Esophagus muscularis mucosa (tissue), 4 donors: ENCODE measurements around the gene CYP27B1. TPM values are rescaled to one million over a fixed set of nuclear protein-coding genes. Genes with fewer than 3 reads are reported as not detected.

ENCODE experiments used
- DNase-seq: peaks from one replicate; pipeline ENCODE4 v3.0.0-alpha.2; 2017; ENCODE audit errors: extremely low spot score
- H3K27ac ChIP-seq, 4 donors: fragments of 200-600 bp; sonication (generic); replicated peaks in 1 of 4; 1 replicate in 3 of 4; 2 replicates in 1 of 4; pipeline ENCODE4 v1.5.1; 2016 to 2019; ENCODE audit warnings: mild to moderate bottlenecking in 1 of 4
- H3K27me3 ChIP-seq, 4 donors: fragments of 200-600 bp; sonication (generic); one replicate each; pipeline versions ENCODE4 v1.5.1 to v1.6.0; 2016 to 2019
- H3K36me3 ChIP-seq, 4 donors: fragments of 200-600 bp; sonication (generic); one replicate each; pipeline ENCODE4 v1.5.1; 2016 to 2019
- H3K4me1 ChIP-seq, 4 donors: fragments of 200-600 bp; sonication (generic); one replicate each; pipeline ENCODE4 v1.5.1; 2016 to 2019
- H3K4me3 ChIP-seq, 4 donors: fragments of 200-600 bp; sonication (generic); 1 replicate in 2 of 4; 2 replicates in 2 of 4; pipeline ENCODE4 v1.5.1; 2016 to 2019; ENCODE audit warnings: mild to moderate bottlenecking in 4 of 4, moderate library complexity in 1 of 4
- H3K9me3 ChIP-seq, 4 donors: fragments of 200-600 bp; sonication (generic); 1 replicate in 3 of 4; 2 replicates in 1 of 4; pipeline ENCODE4 v1.5.1; 2016 to 2019
- CTCF ChIP-seq, 3 experiments: fragments of 200-600 bp in 2 of 3; fragments of 450-650 bp in 1 of 3; sonication (generic) in 2 of 3; IDR thresholded peaks; one replicate each; pipeline ENCODE4 v1.5.1; 2017 to 2019; ENCODE audit warnings: antibody characterized with exemption in 3 of 3, mild to moderate bottlenecking in 2 of 3, moderate library complexity in 1 of 3
- EP300 ChIP-seq: sonication (generic); formaldehyde crosslinking; IDR thresholded peaks from one replicate; pipeline ENCODE4 v1.6.1; 2017; ENCODE audit warnings: antibody characterized with exemption
- POLR2A ChIP-seq: fragments of 450-650 bp; IDR thresholded peaks from one replicate; pipeline ENCODE4 v1.6.1; 2017; ENCODE audit warnings: antibody characterized with exemption, moderate library complexity, mild to moderate bottlenecking, low read depth
- POLR2AphosphoS5 ChIP-seq, 2 donors: sonication (generic); formaldehyde crosslinking; IDR thresholded peaks; one replicate each; pipeline ENCODE4 v1.6.1; 2017; ENCODE audit warnings: antibody characterized with exemption in 2 of 2
- WGBS: methylation state at CpG from one replicate; pipeline ENCODE4 v1.1.5; 2018; 5-methylcytosine and 5-hydroxymethylcytosine counted together
- intact Hi-C: fragments of 100-400 bp; cut with DNase I; formaldehyde crosslinking; loops from one replicate; pipeline ENCODE4 v1.15.1; 2023
- total RNA-seq, 4 donors: library from RNA; depleted of rRNA; stranded (reverse); fragments of >200 nt; gene quantifications; one replicate each; pipeline versions ENCODE4 v1.1.0 to v1.2.1, GENCODE V29; 2016

The CYP27B1 gene
- total RNA-seq, 4 donors from 2014 or later: 0.32 to 0.66 TPM; not detected in 2

- TF ChIP-seq EP300: no peak
- TF ChIP-seq POLR2AphosphoS5 (IDR thresholded peaks at IDR 0.05): no peak
- TF ChIP-seq CTCF (IDR thresholded peaks at IDR 0.05): no peak
- TF ChIP-seq POLR2A: no peak
- Histone ChIP-seq H3K4me3 (no peak overlapping the region), H3K4me1 (peaks cover 14 to 29% (median 20%) of the 10 kb centered on the region in 4 donors), H3K27ac (peak overlapping the region in 1 of 4 donors; percentile 74), H3K27me3 (no peaks in the 10 kb centered on the region), H3K36me3 (peaks cover 8 to 43% (median 29%) of the 10 kb centered on the region in 4 donors), H3K9me3 (no peaks in the 10 kb centered on the region)
- intact Hi-C loops: loop anchor here (1.0 to 5.0 kb wide), 2 partner anchors 50 to 124 kb away; no protein-coding TSS in a partner anchor
- 55% methylated on average over 2 of the region's 2 CpGs for WGBS
- no peak for DNase-seq
These were observed 14.9 kb upstream of the CYP27B1 start for GRCh38 chr12:57781801-57782200.

GRCh38 chr12:57781244-57781643 is 14.4 kb upstream of the CYP27B1 start:
- H3K27me3 ChIP-seq: no peaks in the 10 kb centered on the region
- peaks cover 2 to 39% (median 24%) of the 10 kb centered on the region in 4 donors for H3K36me3 ChIP-seq
- peaks cover 14 to 29% (median 20%) of the 10 kb centered on the region in 4 donors for H3K4me1 ChIP-seq
- no peak for DNase-seq
- H3K4me3 ChIP-seq: no peak overlapping the region
- H3K9me3 ChIP-seq: no peaks in the 10 kb centered on the region
- no peak overlapping the region for H3K27ac ChIP-seq
- WGBS: 92% methylated on average over 3 of the region's 3 CpGs
- intact Hi-C loops: loop anchor here (5.0 kb wide), 1 partner anchor 51 kb away; no protein-coding TSS in a partner anchor
- TF ChIP-seq CTCF (IDR thresholded peaks at IDR 0.05) (no peak), EP300 (no peak), POLR2AphosphoS5 (IDR thresholded peaks at IDR 0.05) (no peak), POLR2A (no peak)

- TF ChIP-seq CTCF (IDR thresholded peaks at IDR 0.05) (no peak), EP300 (no peak), POLR2A (no peak), POLR2AphosphoS5 (IDR thresholded peaks at IDR 0.05) (no peak)
- intact Hi-C loops: loop anchor here (5.0 kb wide), 1 partner anchor 52 kb away; no protein-coding TSS in a partner anchor
- no peak for DNase-seq
- H3K27me3 ChIP-seq: no peaks in the 10 kb centered on the region
- no peak overlapping the region for H3K27ac ChIP-seq
- H3K4me1 ChIP-seq: peaks cover 14 to 28% (median 20%) of the 10 kb centered on the region in 4 donors
- WGBS: 92% methylated on average over 3 of the region's 4 CpGs
- H3K9me3 ChIP-seq: no peaks in the 10 kb centered on the region
- H3K4me3 ChIP-seq: no peak overlapping the region
- peaks cover 0 to 39% (median 18%) of the 10 kb centered on the region in 4 donors for H3K36me3 ChIP-seq
These were observed 13.5 kb upstream of the CYP27B1 start for GRCh38 chr12:57780284-57780897.

- H3K36me3 ChIP-seq: peaks cover 0 to 37% (median 14%) of the 10 kb centered on the region in 4 donors
- peaks cover 14 to 25% (median 20%) of the 10 kb centered on the region in 4 donors for H3K4me1 ChIP-seq
- 20% methylated on average over 1 of the region's 1 CpG for WGBS
- no peak for TF ChIP-seq POLR2A
- TF ChIP-seq EP300: no peak
- no peak for TF ChIP-seq POLR2AphosphoS5 (IDR thresholded peaks at IDR 0.05)
- TF ChIP-seq CTCF (IDR thresholded peaks at IDR 0.05): no peak
- no peak overlapping the region for H3K27ac ChIP-seq
- no peak overlapping the region for H3K4me3 ChIP-seq
- no peak for DNase-seq
- no peaks in the 10 kb centered on the region for H3K27me3 ChIP-seq
- no peaks in the 10 kb centered on the region for H3K9me3 ChIP-seq
- intact Hi-C loops: loop anchor here (5.0 kb wide), 1 partner anchor 53 kb away; no protein-coding TSS in a partner anchor
These were observed 12.9 kb upstream of the CYP27B1 start for GRCh38 chr12:57779736-57780135.
